ENCODE data around the gene KRT10. TPM values are rescaled to one million over a fixed set of nuclear protein-coding genes. Genes with fewer than 3 reads are reported as not detected.
"Not testable (repeated sequence)": the region's sequence is repeated elsewhere in the genome, so short reads cannot be mapped to it uniquely, and the experiment has no call there.

KRT10 gene
- total RNA-seq, 1 donor from 2014 or later, result 37.5 TPM

GRCh38 chr17:40818733-40819527 lies 3.5 kb downstream of the KRT10 start:
- no peak for TF ChIP-seq CTCF (IDR thresholded peaks at IDR 0.05; ENCODE audit: unreplicated experiment)
- peak overlapping the region; percentile 81 for H3K4me3 Mint-ChIP-seq (ENCODE audit: low read depth)
- H3K4me1 Mint-ChIP-seq (ENCODE audit: low read depth), result peaks cover 1% of the 10 kb centered on the region
- DNase-seq (ENCODE audit: low spot score, unreplicated experiment), result peak; percentile 63
- no peaks in the 10 kb centered on the region for H3K9me3 Mint-ChIP-seq (ENCODE audit: low read depth)
- peaks cover 16% of the 10 kb centered on the region for H3K27me3 Mint-ChIP-seq
- H3K36me3 Mint-ChIP-seq (ENCODE audit: insufficient read depth), result peaks cover 14% of the 10 kb centered on the region
- H3K27ac Mint-ChIP-seq, result peak overlapping the region; percentile 90

- TF ChIP-seq CTCF (IDR thresholded peaks at IDR 0.05; ENCODE audit: unreplicated experiment), result no peak
- H3K36me3 Mint-ChIP-seq (ENCODE audit: insufficient read depth), result peaks cover 14% of the 10 kb centered on the region
- no peak for DNase-seq (ENCODE audit: low spot score, unreplicated experiment)
- peak overlapping the region; percentile 78 for H3K4me3 Mint-ChIP-seq (ENCODE audit: low read depth)
- peaks cover 18% of the 10 kb centered on the region for H3K27me3 Mint-ChIP-seq
- H3K9me3 Mint-ChIP-seq (ENCODE audit: low read depth), result no peaks in the 10 kb centered on the region
- H3K27ac Mint-ChIP-seq, result peak overlapping the region; percentile 76
- H3K4me1 Mint-ChIP-seq (ENCODE audit: low read depth), result peaks cover 1% of the 10 kb centered on the region
Measured at GRCh38 chr17:40818343-40818732, 4.1 kb downstream of the KRT10 start.

GRCh38 chr17:40817103-40817682 lies 5.2 kb downstream of the KRT10 start:
- peak overlapping the region; percentile 64 for H3K4me3 Mint-ChIP-seq (ENCODE audit: low read depth)
- TF ChIP-seq CTCF (IDR thresholded peaks at IDR 0.05; ENCODE audit: unreplicated experiment), result no peak
- H3K27me3 Mint-ChIP-seq, result peaks cover 28% of the 10 kb centered on the region
- H3K36me3 Mint-ChIP-seq (ENCODE audit: insufficient read depth), result peaks cover 14% of the 10 kb centered on the region
- no peaks in the 10 kb centered on the region for H3K9me3 Mint-ChIP-seq (ENCODE audit: low read depth)
- no peak for DNase-seq (ENCODE audit: low spot score, unreplicated experiment)
- H3K27ac Mint-ChIP-seq, result no peak overlapping the region
- peaks cover 1% of the 10 kb centered on the region for H3K4me1 Mint-ChIP-seq (ENCODE audit: low read depth)

- Mint-ChIP-seq H3K4me1 (ENCODE audit: low read depth) (peaks cover 1% of the 10 kb centered on the region), H3K36me3 (ENCODE audit: insufficient read depth) (peaks cover 14% of the 10 kb centered on the region), H3K27ac (no peak overlapping the region), H3K4me3 (ENCODE audit: low read depth) (no peak overlapping the region), H3K9me3 (ENCODE audit: low read depth) (no peaks in the 10 kb centered on the region), H3K27me3 (peaks cover 34% of the 10 kb centered on the region)
- TF ChIP-seq CTCF (IDR thresholded peaks at IDR 0.05; ENCODE audit: unreplicated experiment), result no peak
- DNase-seq (ENCODE audit: low spot score, unreplicated experiment), result no peak
Measured at GRCh38 chr17:40816569-40816968, 5.8 kb downstream of the KRT10 start.

GRCh38 chr17:40815381-40815780 lies 7.0 kb downstream of the KRT10 start:
- H3K36me3 Mint-ChIP-seq (ENCODE audit: insufficient read depth), result peaks cover 14% of the 10 kb centered on the region
- DNase-seq (ENCODE audit: low spot score, unreplicated experiment), result no peak
- H3K9me3 Mint-ChIP-seq (ENCODE audit: low read depth), result no peaks in the 10 kb centered on the region
- H3K27me3 Mint-ChIP-seq, result peaks cover 42% of the 10 kb centered on the region
- H3K4me1 Mint-ChIP-seq (ENCODE audit: low read depth), result peaks cover 1% of the 10 kb centered on the region
- H3K4me3 Mint-ChIP-seq (ENCODE audit: low read depth), result no peak overlapping the region
- H3K27ac Mint-ChIP-seq, result no peak overlapping the region
- no peak for TF ChIP-seq CTCF (IDR thresholded peaks at IDR 0.05; ENCODE audit: unreplicated experiment)

- not testable (repeated sequence) for H3K27ac Mint-ChIP-seq; H3K4me3 Mint-ChIP-seq (ENCODE audit: low read depth); DNase-seq (ENCODE audit: low spot score, unreplicated experiment); H3K4me1 Mint-ChIP-seq (ENCODE audit: low read depth); H3K9me3 Mint-ChIP-seq (ENCODE audit: low read depth)
- Mint-ChIP-seq H3K27me3 (peaks cover 45% of the 10 kb centered on the region), H3K36me3 (ENCODE audit: insufficient read depth) (peaks cover 11% of the 10 kb centered on the region)
Measured at GRCh38 chr17:40814657-40815056, 7.8 kb downstream of the KRT10 start.

Measured in progenitor cell of endocrine pancreas (in vitro differentiated cells).